IMR-90 (cell line): Measurements from ENCODE around the gene FBXL5. TPM values are rescaled to one million over a fixed set of nuclear protein-coding genes. Genes with fewer than 3 reads are reported as not detected.
A peak's percentile ranks its signal among the peaks of the same experiment; 100 is the strongest.

Experiments used
- ATAC-seq: fragments of 200-7000 bp; cut with Tn5 transposase; 2 replicates; pipeline ENCODE4 v1.9.1; 2020; ENCODE audit warnings: low read depth, mild to moderate bottlenecking, moderate library complexity
- BruUV-seq: library from RNA; stranded (reverse); fragments of 400-500 nt; replicated peaks from 2 replicates; lab custom pipeline; 2021; lab: Mats Ljungman, UMichigan
- CTCF ChIA-PET: fragments of 300-600 bp; formaldehyde crosslinking; extraction: SDS; loops from one replicate; lab custom pipeline; 2021; ENCODE audit warnings: antibody characterized with exemption; lab: Yijun Ruan, JAX
- POLR2A ChIA-PET: fragments of 300-600 bp; sonication (Branson Sonifier 250); formaldehyde crosslinking; loops from one replicate; lab custom pipeline; 2022; ENCODE audit warnings: antibody characterized with exemption; ENCODE audit not compliant: unreplicated experiment; lab: Charles Lee
- DNase-seq: peaks from one replicate; pipeline ENCODE4 v3.0.0; 2013
- H2AFZ ChIP-seq: replicated peaks from 2 replicates; pipeline ENCODE3; 2013; ENCODE audit warnings: low read length, mild to moderate bottlenecking; ENCODE audit not compliant: poor library complexity
- H2AK5ac ChIP-seq: 2 replicates; pipeline ENCODE4 v1.6.1; 2013; ENCODE audit warnings: low read depth, low read length, inconsistent platforms
- H2AK9ac ChIP-seq: replicated peaks from 2 replicates; pipeline ENCODE3; 2013; ENCODE audit warnings: mild to moderate bottlenecking, low read depth, low read length, moderate library complexity; ENCODE audit not compliant: poor library complexity
- H2BK120ac ChIP-seq: 2 replicates; pipeline ENCODE4 v1.6.1; 2013; ENCODE audit warnings: low read depth, low read length, inconsistent platforms
- H2BK15ac ChIP-seq: 3 replicates; pipeline ENCODE4 v1.6.1; 2013; ENCODE audit warnings: low read depth, low read length, inconsistent platforms
- H2BK20ac ChIP-seq: 2 replicates; pipeline ENCODE4 v1.6.1; 2013; ENCODE audit warnings: low read depth, mild to moderate bottlenecking, inconsistent platforms, low read length, moderate library complexity
- H2BK5ac ChIP-seq: 2 replicates; pipeline ENCODE4 v1.6.1; 2013; ENCODE audit warnings: mild to moderate bottlenecking, low read depth, low read length, inconsistent platforms; ENCODE audit not compliant: poor library complexity, severe bottlenecking
- H3K14ac ChIP-seq: replicated peaks from 2 replicates; pipeline ENCODE4 v1.6.1; 2013; ENCODE audit warnings: low read depth, low read length, inconsistent platforms
- H3K18ac ChIP-seq: 2 replicates; pipeline ENCODE4 v1.6.1; 2013; ENCODE audit warnings: low read depth, low read length, control low read depth
- H3K23ac ChIP-seq: 2 replicates; pipeline ENCODE4 v1.6.1; 2013; ENCODE audit warnings: low read depth, low read length, inconsistent platforms
- H3K27ac ChIP-seq: 2 replicates; pipeline ENCODE4 v1.5.1; 2013; ENCODE audit warnings: mild to moderate bottlenecking, control low read depth, low read length; ENCODE audit not compliant: insufficient read depth
- H3K27me3 ChIP-seq: 2 replicates; pipeline ENCODE4 v1.6.1; 2013; ENCODE audit warnings: low read length; ENCODE audit not compliant: control insufficient read depth, insufficient read depth
- H3K36me3 ChIP-seq: 2 replicates; pipeline ENCODE4 v1.6.1; 2013; ENCODE audit warnings: low read length, mixed read lengths; ENCODE audit not compliant: control insufficient read depth, insufficient read depth
- H3K4ac ChIP-seq: 2 replicates; pipeline ENCODE4 v1.6.1; 2013; ENCODE audit warnings: low read depth, low read length, inconsistent platforms
- H3K4me1 ChIP-seq: 2 replicates; pipeline ENCODE4 v1.6.1; 2013; ENCODE audit warnings: low read length, mixed read lengths; ENCODE audit not compliant: control insufficient read depth, insufficient read depth
- H3K4me2 ChIP-seq: 2 replicates; pipeline ENCODE4 v1.6.1; 2013; ENCODE audit warnings: low read depth, mild to moderate bottlenecking, control low read depth, low read length, moderate library complexity
- H3K4me3 ChIP-seq: 2 replicates; pipeline ENCODE4 v1.5.1; 2013; ENCODE audit warnings: low read depth, mild to moderate bottlenecking, control low read depth, low read length, moderate library complexity; ENCODE audit not compliant: insufficient read depth
- H3K56ac ChIP-seq: 2 replicates; pipeline ENCODE4 v1.6.1; 2013; ENCODE audit warnings: low read length, inconsistent platforms; ENCODE audit not compliant: insufficient read depth; ENCODE audit errors: extremely low read depth
- H3K79me1 ChIP-seq, 2 experiments: 2 replicates each; pipeline ENCODE4 v1.6.1; 2013; ENCODE audit warnings: low read length in 2 of 2, inconsistent platforms in 1 of 2, low read depth in 1 of 2
- H3K9ac ChIP-seq: 2 replicates; pipeline ENCODE4 v1.6.1; 2013; ENCODE audit warnings: low read depth, low read length, control low read depth
- H3K9me1 ChIP-seq: 2 replicates; pipeline ENCODE4 v1.6.1; 2013; ENCODE audit warnings: low read length, inconsistent platforms; ENCODE audit not compliant: insufficient read depth
- H3K9me3 ChIP-seq: 2 replicates; pipeline ENCODE4 v1.6.1; 2013; ENCODE audit warnings: low read length; ENCODE audit not compliant: control insufficient read depth, insufficient read depth
- H4K20me1 ChIP-seq: 2 replicates; pipeline ENCODE4 v1.6.1; 2013; ENCODE audit warnings: low read length, inconsistent platforms; ENCODE audit not compliant: insufficient read depth
- H4K5ac ChIP-seq: 2 replicates; pipeline ENCODE4 v1.6.1; 2013; ENCODE audit warnings: mild to moderate bottlenecking, low read depth, low read length, control low read depth
- H4K8ac ChIP-seq, 2 experiments: 2 replicates each; pipeline ENCODE4 v1.6.1; 2013; ENCODE audit warnings: low read depth in 2 of 2, low read length in 2 of 2, control low read depth in 1 of 2, inconsistent platforms in 1 of 2
- H4K91ac ChIP-seq: 2 replicates; pipeline ENCODE4 v1.6.1; 2013; ENCODE audit warnings: low read depth, low read length, inconsistent platforms; ENCODE audit not compliant: insufficient read depth
- CEBPB ChIP-seq: IDR thresholded peaks from 2 replicates; pipeline ENCODE4 v1.6.1; 2012; ENCODE audit warnings: low read depth, low read length, improper control_type of control experiment
- CHD1 ChIP-seq: IDR thresholded peaks from 2 replicates; pipeline ENCODE4 v1.6.1; 2012; ENCODE audit warnings: low read depth, low read length, improper control_type of control experiment
- FOS ChIP-seq: fragments of 150-350 bp; IDR thresholded peaks from 2 replicates; pipeline ENCODE4 v1.6.1; 2016; ENCODE audit warnings: low read depth, low read length
- MAFK ChIP-seq: IDR thresholded peaks from 2 replicates; pipeline ENCODE4 v1.6.1; 2012; ENCODE audit warnings: low read depth, low read length, improper control_type of control experiment
- MAZ ChIP-seq: IDR thresholded peaks from 2 replicates; pipeline ENCODE4 v1.6.1; 2012; ENCODE audit warnings: low read depth, mild to moderate bottlenecking, low read length, improper control_type of control experiment, moderate library complexity, borderline replicate concordance
- MXI1 ChIP-seq: IDR thresholded peaks from 2 replicates; pipeline ENCODE4 v1.6.1; 2012; ENCODE audit warnings: low read depth, mild to moderate bottlenecking, low read length, moderate library complexity, borderline replicate concordance
- NFE2L2 ChIP-seq: fragments of 150-350 bp; IDR thresholded peaks from 2 replicates; pipeline ENCODE4 v1.6.1; 2016; ENCODE audit warnings: low read depth, mild to moderate bottlenecking, low read length
- POLR2A ChIP-seq: IDR thresholded peaks from 2 replicates; pipeline ENCODE4 v1.6.1; 2012; ENCODE audit warnings: mild to moderate bottlenecking, low read depth, low read length
- RAD21 ChIP-seq: IDR thresholded peaks from 2 replicates; pipeline ENCODE4 v1.6.1; 2012; ENCODE audit warnings: low read length, improper control_type of control experiment
- RFX5 ChIP-seq: IDR thresholded peaks from 2 replicates; pipeline ENCODE4 v1.8.0; 2012; ENCODE audit warnings: low read depth, mild to moderate bottlenecking, low read length, moderate library complexity
- SMC3 ChIP-seq: fragments of 150-350 bp; IDR thresholded peaks from 2 replicates; pipeline ENCODE4 v1.6.1; 2016; ENCODE audit warnings: low read depth, mild to moderate bottlenecking, antibody characterized with exemption, low read length, moderate library complexity
- USF2 ChIP-seq: fragments of 150-350 bp; IDR thresholded peaks from 2 replicates; pipeline ENCODE4 v1.6.1; 2017; ENCODE audit warnings: mild to moderate bottlenecking, antibody characterized with exemption, low read length, low read depth
- WGBS, 2 experiments: methylation state at CpG; one replicate each; pipeline versions ENCODE4 v1.1.5 to v1.1.7; 2013; ENCODE audit warnings: missing lambda C conversion rate in 2 of 2; ENCODE audit not compliant: insufficient read length in 1 of 2; ENCODE audit errors: extremely low coverage in 2 of 2; 5-methylcytosine and 5-hydroxymethylcytosine counted together
- dilution Hi-C: fragments of 300-500 bp; cut with HindIII; formaldehyde crosslinking; loops from one replicate; pipeline ENCODE4 v1.14.3; 2018; ENCODE audit warnings: low sequenced_read_pairs; ENCODE audit not compliant: unreplicated experiment
- in situ Hi-C: fragments of 300-500 bp; cut with MboI; formaldehyde crosslinking; loops from 3 replicates; pipeline ENCODE4 v1.14.3; 2019; ENCODE audit warnings: low sequenced_read_pairs, inconsistent platforms, mixed read lengths
- intact Hi-C: fragments of 100-400 bp; cut with micrococcal nuclease; formaldehyde crosslinking; loops from 2 replicates; pipeline ENCODE4 v1.10.0; 2022
- polyA plus RNA-seq, 3 experiments: library from polyadenylated mRNA; depleted of rRNA; stranded (reverse); fragments of >200 nt; gene quantifications; 2 replicates each; pipeline ENCODE4 v1.2.3, GENCODE V29; 2012; ENCODE audit warnings: low replicate concordance in 1 of 3
- total RNA-seq: library from RNA; depleted of rRNA; stranded (reverse); fragments of >200 nt; gene quantifications from 2 replicates; pipeline ENCODE4 v1.2.3, GENCODE V29; 2012

FBXL5 gene
- total and polyA plus RNA-seq, 2 of the 4 experiments (the other 2 are of a cell fraction) = 20.3 to 62.6 TPM

GRCh38 chr4:15695240-15695699 lies 40.1 kb upstream of the FBXL5 start (continued):
- no peak for TF ChIP-seq MXI1

- Histone ChIP-seq H3K79me1 (peaks cover 2 to 13% of the 10 kb centered on the region in 2 experiments; a peak in 2 of 4 replicates), H2BK15ac (0 out of 3 replicates have a peak overlapping the region, but pooled peaks have one; percentile 33), H3K9ac (no peak overlapping the region), H3K36me3 (no peaks in the 10 kb centered on the region), H3K23ac (no peak overlapping the region), H3K4ac (no peak overlapping the region), H2BK5ac (no peak overlapping the region), H3K4me2 (no peak overlapping the region), H4K8ac (peak overlapping the region in 1 of 2 experiments; percentile 23; a peak in 1 of 4 replicates), H3K56ac (no peak overlapping the region), H3K27me3 (no peaks in the 10 kb centered on the region), H3K4me3 (no peak overlapping the region), H3K9me1 (0 out of 2 replicates have a peak, but pooled peaks cover 8% of the 10 kb centered on the region), H2AFZ (no peak overlapping the region), H3K9me3 (no peaks in the 10 kb centered on the region), H4K91ac (no peak overlapping the region; the same call in 1 of the 2 replicates), H4K20me1 (no peaks in the 10 kb centered on the region), H2AK5ac (0 out of 2 replicates have a peak overlapping the region, but pooled peaks have one; percentile 7), H3K27ac (no peak overlapping the region), H3K14ac (no peak overlapping the region), H2BK20ac (peak overlapping the region; percentile 9), H3K4me1 (peaks cover 10% of the 10 kb centered on the region), H2BK120ac (peak overlapping the region; percentile 32; the same call in 1 of the 2 replicates), H4K5ac (no peak overlapping the region), H3K18ac (no peak overlapping the region; the same call in 1 of the 2 replicates), H2AK9ac (no peak overlapping the region)
- ChIA-PET POLR2A (no interaction called here), CTCF (interaction anchor here (1.3 kb wide), 1 partner anchor 12 kb away, joined by 3 read pairs; no protein-coding TSS in a partner anchor)
- ATAC-seq (no peak), DNase-seq (no peak)
- in situ Hi-C loops (loop anchor here (25.0 kb wide), 1 partner anchor 682 kb away; the partner anchor contains the start of gene CPEB2), intact Hi-C loops (no loop called here), dilution Hi-C loops (no loop called here)
- BruUV-seq = no TSS peak
- TF ChIP-seq FOS (no peak), SMC3 (no peak), CEBPB (no peak), POLR2A (no peak), RAD21 (no peak), MAZ (no peak), MAFK (no peak), MXI1 (no peak), NFE2L2 (no peak), RFX5 (no peak), USF2 (no peak), CHD1 (no peak)
- WGBS, 2 experiments = no CpG with 5 or more reads among the region's 4 CpGs
These were observed 39.3 kb upstream of the FBXL5 start for GRCh38 chr4:15694431-15694830.
